ENCODE data around the gene RLBP1.

Gene RLBP1

GRCh38 chr15:89195836-89196235, 25.5 kb downstream of the RLBP1 start:
- Histone ChIP-seq H3K27me3 (ENCODE audit: insufficient read depth, poor library complexity, severe bottlenecking) (no peaks in the 10 kb centered on the region), H3K27ac (replicated peaks) (no peak overlapping the region)

GRCh38 chr15:89194608-89195007, 26.8 kb downstream of the RLBP1 start:
- no peaks in the 10 kb centered on the region for H3K27me3 ChIP-seq (ENCODE audit: insufficient read depth, poor library complexity, severe bottlenecking)
- TF ChIP-seq REST (IDR thresholded peaks at IDR 0.05; ENCODE audit: insufficient replicate concordance, low read depth) (no peak), SPI1 (IDR thresholded peaks at IDR 0.05; ENCODE audit: borderline replicate concordance, low read depth) (no peak), CTCF (IDR thresholded peaks at IDR 0.05; ENCODE audit: insufficient read depth, low read length) (no peak), POLR2AphosphoS5 (IDR thresholded peaks at IDR 0.05; ENCODE audit: low read depth) (no peak), GABPA (IDR thresholded peaks at IDR 0.05; ENCODE audit: low read depth) (no peak)
- no peak for DNase-seq (ENCODE audit: low read depth in 1 of 2, low spot score in 1 of 2)
- H3K4me3 ChIP-seq (replicated peaks; ENCODE audit: insufficient read depth, low read length), result no peak overlapping the region
- H3K27ac ChIP-seq (replicated peaks), result no peak overlapping the region

More at GRCh38 chr15:89195836-89196235, 25.5 kb downstream of the RLBP1 start:
- H3K4me3 ChIP-seq (replicated peaks; ENCODE audit: insufficient read depth, low read length), result no peak overlapping the region
- no peak for DNase-seq (ENCODE audit: low read depth in 1 of 2, low spot score in 1 of 2)
- TF ChIP-seq CTCF (IDR thresholded peaks at IDR 0.05; ENCODE audit: insufficient read depth, low read length) (no peak), SPI1 (IDR thresholded peaks at IDR 0.05; ENCODE audit: borderline replicate concordance, low read depth) (no peak), REST (IDR thresholded peaks at IDR 0.05; ENCODE audit: insufficient replicate concordance, low read depth) (no peak), GABPA (IDR thresholded peaks at IDR 0.05; ENCODE audit: low read depth) (no peak), POLR2AphosphoS5 (IDR thresholded peaks at IDR 0.05; ENCODE audit: low read depth) (no peak)

- no peak for DNase-seq (ENCODE audit: low read depth in 1 of 2, low spot score in 1 of 2)
- no peak overlapping the region for H3K4me3 ChIP-seq (replicated peaks; ENCODE audit: insufficient read depth, low read length)
- no peak overlapping the region for H3K27ac ChIP-seq (replicated peaks)
- no peak for TF ChIP-seq SPI1 (IDR thresholded peaks at IDR 0.05; ENCODE audit: borderline replicate concordance, low read depth)
- no peak for TF ChIP-seq CTCF (IDR thresholded peaks at IDR 0.05; ENCODE audit: insufficient read depth, low read length)
- TF ChIP-seq REST (IDR thresholded peaks at IDR 0.05; ENCODE audit: insufficient replicate concordance, low read depth), result no peak
- TF ChIP-seq GABPA (IDR thresholded peaks at IDR 0.05; ENCODE audit: low read depth), result no peak
- TF ChIP-seq POLR2AphosphoS5 (IDR thresholded peaks at IDR 0.05; ENCODE audit: low read depth), result no peak
- no peaks in the 10 kb centered on the region for H3K27me3 ChIP-seq (ENCODE audit: insufficient read depth, poor library complexity, severe bottlenecking)
These were observed 28.6 kb downstream of the RLBP1 start for GRCh38 chr15:89192766-89193165.

All from HL-60 (cell line).